ENCODE results near the gene MED12L.

Gene MED12L

GRCh38 chr3:151428386-151428785 is 342.9 kb downstream of the MED12L start:
- Mint-ChIP-seq H3K27me3 (no peaks in the 10 kb centered on the region), H3K9me3 (no peaks in the 10 kb centered on the region), H3K4me1 (peaks cover 18% of the 10 kb centered on the region), H3K36me3 (no peaks in the 10 kb centered on the region), H3K27ac (no peak overlapping the region), H3K4me3 (no peak overlapping the region)
- no peak for ATAC-seq

- peaks cover 13% of the 10 kb centered on the region for H3K4me1 Mint-ChIP-seq
- ATAC-seq: peak; percentile 29
- no peaks in the 10 kb centered on the region for H3K36me3 Mint-ChIP-seq
- no peak overlapping the region for H3K4me3 Mint-ChIP-seq
- H3K9me3 Mint-ChIP-seq: no peaks in the 10 kb centered on the region
- no peak overlapping the region for H3K27ac Mint-ChIP-seq
- no peaks in the 10 kb centered on the region for H3K27me3 Mint-ChIP-seq
Measured at GRCh38 chr3:151430821-151431484, 345.5 kb downstream of the MED12L start.

- Mint-ChIP-seq H3K9me3 (no peaks in the 10 kb centered on the region), H3K4me3 (no peak overlapping the region), H3K36me3 (no peaks in the 10 kb centered on the region), H3K27ac (no peak overlapping the region), H3K4me1 (peaks cover 7% of the 10 kb centered on the region), H3K27me3 (no peaks in the 10 kb centered on the region)
- no peak for ATAC-seq
Measured at GRCh38 chr3:151431940-151432339, 346.5 kb downstream of the MED12L start.

- no peaks in the 10 kb centered on the region for H3K27me3 Mint-ChIP-seq
- H3K27ac Mint-ChIP-seq: no peak overlapping the region
- H3K4me3 Mint-ChIP-seq: no peak overlapping the region
- no peak for ATAC-seq
- no peaks in the 10 kb centered on the region for H3K36me3 Mint-ChIP-seq
- H3K4me1 Mint-ChIP-seq: peaks cover 7% of the 10 kb centered on the region
- H3K9me3 Mint-ChIP-seq: no peaks in the 10 kb centered on the region
Measured at GRCh38 chr3:151432616-151433372, 347.3 kb downstream of the MED12L start.

- peaks cover 7% of the 10 kb centered on the region for H3K4me1 Mint-ChIP-seq
- H3K9me3 Mint-ChIP-seq: no peaks in the 10 kb centered on the region
- H3K27me3 Mint-ChIP-seq: no peaks in the 10 kb centered on the region
- no peak for ATAC-seq
- no peak overlapping the region for H3K4me3 Mint-ChIP-seq
- no peak overlapping the region for H3K27ac Mint-ChIP-seq
- no peaks in the 10 kb centered on the region for H3K36me3 Mint-ChIP-seq
Measured at GRCh38 chr3:151434151-151434890, 348.9 kb downstream of the MED12L start.

GRCh38 chr3:151436675-151437446 is 351.4 kb downstream of the MED12L start:
- Mint-ChIP-seq H3K27ac (no peak overlapping the region), H3K4me3 (no peak overlapping the region), H3K9me3 (no peaks in the 10 kb centered on the region), H3K36me3 (no peaks in the 10 kb centered on the region), H3K4me1 (no peaks in the 10 kb centered on the region), H3K27me3 (no peaks in the 10 kb centered on the region)
- ATAC-seq: no peak

- H3K27ac Mint-ChIP-seq: no peak overlapping the region
- H3K36me3 Mint-ChIP-seq: no peaks in the 10 kb centered on the region
- no peak overlapping the region for H3K4me3 Mint-ChIP-seq
- ATAC-seq: no peak
- H3K9me3 Mint-ChIP-seq: no peaks in the 10 kb centered on the region
- H3K27me3 Mint-ChIP-seq: no peaks in the 10 kb centered on the region
- no peaks in the 10 kb centered on the region for H3K4me1 Mint-ChIP-seq
Measured at GRCh38 chr3:151437906-151438305, 352.4 kb downstream of the MED12L start.

- Mint-ChIP-seq H3K27ac (no peak overlapping the region), H3K4me1 (no peaks in the 10 kb centered on the region), H3K4me3 (no peak overlapping the region), H3K36me3 (no peaks in the 10 kb centered on the region), H3K9me3 (no peaks in the 10 kb centered on the region), H3K27me3 (no peaks in the 10 kb centered on the region)
- peak; percentile 71 for ATAC-seq
Measured at GRCh38 chr3:151439652-151440125, 354.2 kb downstream of the MED12L start.

- Mint-ChIP-seq H3K4me3 (no peak overlapping the region), H3K27ac (no peak overlapping the region), H3K4me1 (no peaks in the 10 kb centered on the region), H3K27me3 (no peaks in the 10 kb centered on the region), H3K36me3 (no peaks in the 10 kb centered on the region), H3K9me3 (no peaks in the 10 kb centered on the region)
- no peak for ATAC-seq
Measured at GRCh38 chr3:151440940-151441339, 355.5 kb downstream of the MED12L start.

- Mint-ChIP-seq H3K4me3 (no peak overlapping the region), H3K27ac (no peak overlapping the region), H3K9me3 (no peaks in the 10 kb centered on the region), H3K27me3 (peaks cover 11% of the 10 kb centered on the region), H3K36me3 (no peaks in the 10 kb centered on the region), H3K4me1 (no peaks in the 10 kb centered on the region)
- no peak for ATAC-seq
Measured at GRCh38 chr3:151443583-151443982, 358.1 kb downstream of the MED12L start.

- Mint-ChIP-seq H3K27ac (no peak overlapping the region), H3K4me1 (no peaks in the 10 kb centered on the region), H3K27me3 (peaks cover 11% of the 10 kb centered on the region), H3K36me3 (no peaks in the 10 kb centered on the region), H3K4me3 (no peak overlapping the region), H3K9me3 (no peaks in the 10 kb centered on the region)
- no peak for ATAC-seq
Measured at GRCh38 chr3:151445273-151446001, 360.0 kb downstream of the MED12L start.

GRCh38 chr3:151446002-151446340 is 360.5 kb downstream of the MED12L start:
- ATAC-seq: no peak
- H3K27ac Mint-ChIP-seq: no peak overlapping the region
- H3K4me3 Mint-ChIP-seq: no peak overlapping the region
- H3K36me3 Mint-ChIP-seq: no peaks in the 10 kb centered on the region
- H3K27me3 Mint-ChIP-seq: peaks cover 11% of the 10 kb centered on the region
- no peaks in the 10 kb centered on the region for H3K9me3 Mint-ChIP-seq
- no peaks in the 10 kb centered on the region for H3K4me1 Mint-ChIP-seq

GRCh38 chr3:151452368-151452767 is 366.9 kb downstream of the MED12L start:
- no peak for ATAC-seq
- H3K4me1 Mint-ChIP-seq: peaks cover 5% of the 10 kb centered on the region
- no peak overlapping the region for H3K4me3 Mint-ChIP-seq
- H3K27me3 Mint-ChIP-seq: peaks cover 12% of the 10 kb centered on the region
- no peak overlapping the region for H3K27ac Mint-ChIP-seq
- no peaks in the 10 kb centered on the region for H3K36me3 Mint-ChIP-seq
- no peaks in the 10 kb centered on the region for H3K9me3 Mint-ChIP-seq

- Mint-ChIP-seq H3K9me3 (no peaks in the 10 kb centered on the region), H3K4me1 (peaks cover 5% of the 10 kb centered on the region), H3K27ac (no peak overlapping the region), H3K4me3 (no peak overlapping the region), H3K36me3 (no peaks in the 10 kb centered on the region), H3K27me3 (peaks cover 12% of the 10 kb centered on the region)
- ATAC-seq: no peak
Measured at GRCh38 chr3:151452841-151453240, 367.4 kb downstream of the MED12L start.

Measured in stimulated activated memory B cell treated with anti-CD40 and anti-IgM and Interleukin-4, amounts not matched to agents 10 μg/mL and 1 μg/mL and 100 μg/mL, for 72 hours (primary cell).